CD4-positive, alpha-beta T cell treated with Interleukin-15 for 1 hour (primary cell): Measurements from ENCODE around the gene TCIRG1.

Experiments
- DNase-seq: peaks from one replicate; pipeline ENCODE4 v3.0.0-alpha.2; 2020

The TCIRG1 gene

DNA sequence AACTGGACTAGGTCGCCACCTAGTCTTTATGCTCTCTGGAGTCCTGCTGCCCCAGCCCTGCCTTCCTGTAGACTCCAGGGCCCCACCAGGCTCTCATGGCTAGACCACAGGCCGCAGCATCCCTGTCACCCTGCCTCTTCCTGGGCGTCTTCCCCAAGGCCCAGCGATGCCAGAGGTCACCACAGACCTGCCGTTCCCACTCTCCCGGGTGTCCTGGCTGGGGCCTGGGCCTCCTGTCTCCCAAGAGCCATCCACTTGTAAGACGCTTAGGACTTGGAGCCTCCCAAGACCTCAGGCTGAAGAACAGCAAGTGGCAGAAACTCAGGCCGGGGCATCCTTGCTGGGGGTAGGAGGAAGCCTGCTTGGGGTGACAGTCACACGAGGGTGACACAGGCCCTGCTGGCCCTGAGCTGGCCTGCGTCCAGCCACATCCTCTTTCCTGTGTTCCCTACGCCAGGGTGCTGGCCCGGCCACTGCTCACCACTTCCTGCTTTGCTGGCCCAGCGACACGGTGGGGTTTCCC, 2.0 kb upstream of the TCIRG1 start:
- peak; percentile 80 for DNase-seq

DNA sequence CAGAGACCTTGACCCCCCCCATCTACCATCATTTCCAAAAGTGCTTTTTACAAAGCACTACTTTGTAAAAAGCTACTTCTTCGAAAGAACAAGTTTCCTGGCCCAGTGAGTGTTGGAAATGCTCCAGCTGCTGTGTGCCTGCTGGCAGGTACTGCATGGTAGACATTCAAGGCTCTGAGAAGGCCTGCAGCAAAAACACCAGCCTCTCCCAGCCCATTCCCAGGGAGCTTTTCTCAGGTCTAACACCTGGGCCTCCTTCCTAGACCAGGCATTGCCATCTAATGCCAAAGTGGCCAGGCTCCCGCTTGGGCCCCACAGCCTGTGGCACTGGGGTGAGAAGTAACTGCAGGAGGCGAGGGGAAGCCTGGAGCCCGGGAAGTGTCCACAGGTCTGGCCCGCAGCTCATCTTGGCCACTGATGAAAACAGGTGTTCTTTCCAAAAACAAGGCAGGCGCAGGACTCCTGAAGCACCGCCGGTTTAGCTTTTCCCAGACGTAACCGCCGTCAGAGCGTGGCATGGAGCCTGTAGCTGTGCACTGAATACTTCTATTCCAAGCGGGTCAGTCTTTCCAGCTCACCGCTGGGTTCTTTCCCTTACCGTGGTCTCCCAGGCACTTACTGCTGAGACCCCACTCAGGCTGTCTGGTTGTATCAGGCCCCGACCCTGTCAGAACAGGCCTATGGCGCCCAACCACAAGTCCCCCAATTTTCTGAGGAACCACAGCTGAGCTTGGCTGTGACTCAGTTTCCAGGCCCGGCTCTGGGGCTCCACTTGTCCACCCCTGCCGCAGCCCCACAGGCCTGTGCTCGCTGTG, 1.2 kb upstream of the TCIRG1 start:
- DNase-seq = no peak

DNA sequence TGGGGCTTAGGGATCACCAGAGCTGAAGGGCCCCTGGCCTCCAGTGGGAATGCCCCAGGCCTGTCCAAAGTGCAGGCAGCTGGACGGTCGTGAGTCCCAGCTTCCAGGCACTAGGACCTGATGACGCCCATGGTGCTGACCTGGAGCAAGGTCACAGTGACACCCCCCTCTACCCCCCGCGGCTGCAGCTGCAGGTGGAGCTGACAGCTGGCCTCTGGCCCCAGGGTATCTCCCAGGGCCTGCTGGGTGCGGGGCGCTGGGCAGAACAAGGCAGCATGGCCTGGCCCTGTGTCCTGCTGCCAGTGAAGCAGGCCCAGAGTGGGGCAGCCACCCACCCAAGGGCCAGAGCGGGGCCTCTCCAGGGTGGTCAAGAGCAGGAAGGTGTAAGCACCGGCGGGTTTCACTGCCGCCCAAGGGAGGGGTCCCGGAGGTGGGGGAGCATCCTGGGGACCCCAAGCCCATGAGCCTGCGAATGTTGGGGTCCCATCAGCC, 553 bp upstream of the TCIRG1 start:
- DNase-seq = no peak

DNA sequence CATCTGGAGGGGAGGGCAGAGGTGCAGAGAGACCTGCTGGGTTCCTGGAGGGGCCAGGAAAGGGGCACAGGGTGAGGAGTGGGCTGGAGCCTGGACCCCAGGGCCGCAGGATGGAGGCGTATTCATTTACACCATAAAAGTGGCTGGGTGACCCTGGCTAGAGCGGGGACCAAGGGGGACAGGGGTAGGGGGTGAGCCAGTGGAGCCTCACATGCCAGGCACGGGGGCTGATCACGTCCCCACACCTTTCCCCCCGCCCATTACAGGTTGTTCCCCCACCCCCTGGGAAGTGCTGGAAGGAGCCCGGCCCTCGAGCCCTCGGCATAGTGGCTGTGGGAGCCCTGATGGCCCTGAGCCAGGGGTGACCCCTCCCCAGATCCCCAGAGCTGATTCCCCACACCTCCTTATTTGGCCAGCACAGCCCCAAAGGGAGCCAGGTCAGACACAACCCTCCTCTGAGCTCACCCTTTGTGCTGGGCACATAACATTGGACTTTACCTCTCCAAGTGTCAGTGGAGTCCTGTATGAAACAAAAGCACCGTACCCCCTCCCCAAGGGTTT, 781 bp downstream of the TCIRG1 start:
- DNase-seq = no peak

DNA sequence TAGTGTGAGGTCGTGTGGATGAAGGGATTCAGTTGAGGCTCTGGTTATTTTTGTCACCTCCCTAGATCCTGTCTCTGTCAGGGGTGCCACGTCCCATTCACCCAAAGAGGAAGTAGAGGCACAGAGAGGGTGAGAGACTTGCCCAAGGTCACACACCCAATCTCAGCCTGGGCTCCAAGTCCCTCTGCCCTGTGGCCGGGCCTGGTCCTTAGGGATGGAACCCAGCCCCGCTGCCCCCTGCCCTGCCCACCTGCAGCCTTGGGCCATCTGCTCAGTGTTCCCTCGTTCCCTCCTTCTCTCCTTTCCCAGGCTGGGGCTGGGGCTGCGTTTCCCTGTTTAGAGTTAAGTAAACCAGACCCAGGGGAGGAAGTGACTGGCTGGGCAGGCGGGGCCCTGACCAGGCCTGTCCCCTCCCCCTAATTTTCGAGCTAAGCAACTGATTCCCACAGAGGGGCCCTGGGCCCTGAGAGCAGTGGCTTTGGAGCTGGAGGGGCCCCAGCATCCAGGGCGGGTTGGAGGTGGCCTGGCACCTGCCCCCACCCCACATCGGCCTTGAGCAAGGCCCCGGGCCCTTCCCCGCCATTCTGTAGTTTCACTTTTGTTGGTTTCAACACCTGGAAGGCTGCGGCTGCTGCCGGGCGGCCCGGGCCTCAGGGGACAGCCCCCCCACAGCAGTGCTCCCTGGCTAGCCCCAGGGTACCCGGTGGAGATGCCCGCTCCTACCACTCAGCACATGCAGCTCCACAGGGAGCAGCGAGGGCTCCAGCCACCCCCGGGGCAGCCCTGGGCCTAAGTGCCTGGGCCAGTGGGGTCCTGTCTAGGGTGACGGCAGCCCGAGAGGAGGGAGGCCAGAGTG, 1.5 kb downstream of the TCIRG1 start:
- DNase-seq = peak; percentile 56

DNA sequence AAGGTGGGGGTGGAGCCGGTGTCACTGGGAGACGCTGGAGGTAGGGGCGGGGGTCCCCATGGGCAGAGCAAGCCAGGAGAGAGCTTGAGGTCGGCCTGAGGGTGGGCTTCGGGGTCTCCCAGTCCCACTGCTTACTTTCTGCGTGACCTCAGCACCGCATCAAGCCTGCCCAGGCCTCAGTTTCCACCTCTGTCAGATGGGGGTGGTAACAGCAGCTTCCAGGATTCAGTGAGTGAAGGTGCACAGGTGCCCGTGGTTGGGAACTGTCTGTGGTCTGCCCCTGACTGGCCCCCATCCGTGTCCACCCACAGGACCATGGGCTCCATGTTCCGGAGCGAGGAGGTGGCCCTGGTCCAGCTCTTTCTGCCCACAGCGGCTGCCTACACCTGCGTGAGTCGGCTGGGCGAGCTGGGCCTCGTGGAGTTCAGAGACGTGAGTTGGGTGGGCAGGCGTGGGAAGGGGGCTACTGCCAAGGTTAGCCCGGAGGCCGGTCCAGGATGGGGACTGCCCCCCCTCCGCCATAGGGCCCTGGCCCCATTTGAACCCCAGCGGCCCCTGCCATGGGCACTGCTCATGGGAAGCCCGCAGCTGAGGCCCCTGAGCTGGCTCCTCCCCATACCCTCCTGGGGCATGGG, 2.2 kb downstream of the TCIRG1 start:
- no peak for DNase-seq

DNA sequence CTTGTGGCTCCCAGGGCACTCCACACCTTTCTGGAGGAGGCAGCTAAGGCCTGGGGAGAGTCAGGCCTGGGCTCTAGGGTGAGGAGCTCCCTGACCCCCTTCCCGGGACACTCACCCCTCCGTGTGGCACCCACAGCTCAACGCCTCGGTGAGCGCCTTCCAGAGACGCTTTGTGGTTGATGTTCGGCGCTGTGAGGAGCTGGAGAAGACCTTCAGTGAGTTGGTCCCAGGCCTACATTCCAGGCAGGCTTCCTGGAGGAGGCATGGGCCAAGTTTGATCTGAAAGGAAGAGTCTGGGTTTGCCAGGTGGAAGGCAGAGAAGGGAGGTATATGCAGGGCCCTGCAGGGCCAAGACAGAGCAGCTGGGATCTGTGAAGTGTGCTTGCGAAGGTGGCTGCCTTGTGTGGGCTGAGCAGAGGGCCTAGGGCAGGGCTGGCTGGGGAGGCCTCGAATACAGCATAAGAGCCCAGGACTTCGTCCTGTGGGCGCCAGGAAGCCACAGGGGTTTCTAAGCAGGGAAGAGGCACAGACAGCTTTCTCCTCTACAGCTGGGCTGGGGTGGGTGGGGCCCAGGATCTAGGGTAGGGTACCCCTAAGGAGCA, 2.9 kb downstream of the TCIRG1 start:
- no peak for DNase-seq

DNA sequence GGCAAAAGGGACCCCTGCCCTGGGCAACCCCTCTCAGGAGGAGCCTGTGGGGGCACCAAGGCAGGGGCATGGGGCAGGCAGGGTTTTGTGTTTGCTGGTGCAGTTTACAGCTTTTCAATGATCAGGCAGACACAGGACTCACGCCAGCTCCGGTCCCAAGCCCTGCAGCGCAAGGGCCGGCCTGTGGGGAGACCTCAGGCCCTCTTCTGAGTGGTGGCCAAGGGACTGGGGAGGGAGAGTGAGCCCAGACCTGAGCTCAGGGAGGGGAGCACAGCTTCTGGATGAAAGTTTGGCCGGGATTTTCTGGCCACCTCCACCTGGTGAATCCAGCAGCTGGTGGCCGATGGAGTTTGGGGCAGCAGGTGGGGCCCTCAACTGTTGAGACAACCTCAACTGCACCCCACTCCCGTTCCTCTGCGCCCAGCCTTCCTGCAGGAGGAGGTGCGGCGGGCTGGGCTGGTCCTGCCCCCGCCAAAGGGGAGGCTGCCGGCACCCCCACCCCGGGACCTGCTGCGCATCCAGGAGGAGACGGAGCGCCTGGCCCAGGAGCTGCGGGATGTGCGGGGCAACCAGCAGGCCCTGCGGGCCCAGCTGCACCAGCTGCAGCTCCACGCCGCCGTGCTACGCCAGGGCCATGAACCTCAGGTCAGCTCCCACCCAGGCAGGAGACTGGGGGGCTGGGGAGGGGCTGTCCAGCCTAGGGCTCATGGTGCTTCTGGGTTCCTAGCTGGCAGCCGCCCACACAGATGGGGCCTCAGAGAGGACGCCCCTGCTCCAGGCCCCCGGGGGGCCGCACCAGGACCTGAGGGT, 3.6 kb downstream of the TCIRG1 start:
- DNase-seq = no peak

DNA sequence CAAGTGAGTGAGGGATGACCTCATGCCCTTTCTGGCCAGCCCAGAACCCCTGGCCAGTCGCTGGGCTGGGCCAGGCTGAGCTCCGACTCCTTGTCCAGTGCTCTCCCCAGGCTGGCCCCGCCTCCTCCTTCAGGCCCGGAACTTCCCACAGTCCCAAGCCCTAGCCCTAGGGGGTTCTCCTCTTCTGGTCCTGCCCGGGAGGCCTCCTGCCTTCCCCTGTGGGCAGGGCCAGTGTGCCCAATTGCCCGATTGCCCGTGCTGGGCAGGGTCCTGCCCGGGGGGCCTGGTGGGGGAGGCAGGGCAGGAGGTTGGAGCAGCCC, 4.2 kb downstream of the TCIRG1 start:
- no peak for DNase-seq

DNA sequence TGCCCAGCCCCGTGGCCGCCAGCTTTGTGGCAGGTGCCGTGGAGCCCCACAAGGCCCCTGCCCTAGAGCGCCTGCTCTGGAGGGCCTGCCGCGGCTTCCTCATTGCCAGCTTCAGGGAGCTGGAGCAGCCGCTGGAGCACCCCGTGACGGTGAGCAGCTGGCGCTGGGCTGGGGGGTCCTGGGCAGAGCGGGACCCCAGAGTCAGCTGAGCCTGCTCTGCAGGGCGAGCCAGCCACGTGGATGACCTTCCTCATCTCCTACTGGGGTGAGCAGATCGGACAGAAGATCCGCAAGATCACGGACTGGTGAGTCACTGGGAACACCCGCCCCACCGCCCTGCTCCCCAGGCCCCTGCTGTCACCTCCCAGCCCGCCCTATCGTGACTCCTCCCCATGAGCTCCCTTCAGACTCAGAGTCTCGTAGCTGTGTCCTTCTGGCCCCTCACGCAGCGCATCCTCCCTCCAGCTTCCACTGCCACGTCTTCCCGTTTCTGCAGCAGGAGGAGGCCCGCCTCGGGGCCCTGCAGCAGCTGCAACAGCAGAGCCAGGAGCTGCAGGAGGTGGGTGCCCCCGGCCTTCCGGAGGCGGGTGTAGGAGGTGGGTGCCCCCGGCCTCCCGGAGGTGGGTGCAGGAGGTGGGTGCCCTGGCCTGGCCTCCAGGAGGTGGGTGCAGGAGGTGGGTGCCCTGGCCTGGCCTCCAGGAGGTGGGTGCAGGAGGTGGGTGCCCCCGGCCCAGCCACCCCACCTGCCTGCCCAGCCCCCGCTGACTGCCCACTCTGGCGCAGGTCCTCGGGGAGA, 4.7 kb downstream of the TCIRG1 start:
- DNase-seq = no peak

DNA sequence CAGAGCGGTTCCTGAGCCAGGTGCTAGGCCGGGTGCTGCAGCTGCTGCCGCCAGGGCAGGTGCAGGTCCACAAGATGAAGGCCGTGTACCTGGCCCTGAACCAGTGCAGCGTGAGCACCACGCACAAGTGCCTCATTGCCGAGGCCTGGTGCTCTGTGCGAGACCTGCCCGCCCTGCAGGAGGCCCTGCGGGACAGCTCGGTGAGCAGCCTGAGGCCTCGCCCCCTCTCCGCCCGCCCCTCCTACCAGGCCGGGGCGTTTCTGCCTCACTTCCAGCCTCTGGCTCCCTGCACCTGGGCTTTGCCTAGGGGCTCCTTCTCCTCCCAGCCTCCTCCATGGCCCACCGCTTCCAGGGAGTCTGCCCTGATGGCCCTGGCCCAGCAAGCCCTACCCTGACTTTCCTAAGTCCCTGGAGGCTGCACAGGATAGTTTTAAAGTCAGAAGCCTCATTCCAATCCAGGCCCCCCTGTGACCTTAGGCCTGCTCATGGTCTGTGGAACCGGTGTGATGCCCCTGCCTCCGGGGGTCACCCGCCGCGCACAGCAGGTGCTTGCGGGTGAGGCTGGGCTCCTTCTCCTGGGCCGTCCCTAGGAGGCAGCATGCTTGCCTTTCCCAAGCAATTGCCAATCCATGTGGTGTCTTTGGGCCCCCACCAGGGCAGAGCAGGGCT, 5.5 kb downstream of the TCIRG1 start:
- no peak for DNase-seq

DNA sequence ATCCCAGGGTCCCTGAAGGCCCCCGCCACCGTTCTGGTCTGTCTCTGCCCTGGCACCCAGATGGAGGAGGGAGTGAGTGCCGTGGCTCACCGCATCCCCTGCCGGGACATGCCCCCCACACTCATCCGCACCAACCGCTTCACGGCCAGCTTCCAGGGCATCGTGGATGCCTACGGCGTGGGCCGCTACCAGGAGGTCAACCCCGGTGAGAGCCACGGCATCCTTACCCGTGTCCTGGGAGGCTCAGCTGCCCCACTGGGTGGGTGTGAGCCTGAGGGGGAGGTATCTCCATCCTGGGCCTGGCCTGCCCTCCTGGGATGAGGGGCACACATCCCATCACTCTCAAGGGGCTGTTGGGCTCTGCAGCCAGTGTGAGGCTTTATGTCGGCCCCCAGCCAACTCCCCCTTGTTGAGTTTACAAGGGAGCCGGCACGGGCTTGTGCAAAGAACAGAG, 6.1 kb downstream of the TCIRG1 start:
- no peak for DNase-seq

DNA sequence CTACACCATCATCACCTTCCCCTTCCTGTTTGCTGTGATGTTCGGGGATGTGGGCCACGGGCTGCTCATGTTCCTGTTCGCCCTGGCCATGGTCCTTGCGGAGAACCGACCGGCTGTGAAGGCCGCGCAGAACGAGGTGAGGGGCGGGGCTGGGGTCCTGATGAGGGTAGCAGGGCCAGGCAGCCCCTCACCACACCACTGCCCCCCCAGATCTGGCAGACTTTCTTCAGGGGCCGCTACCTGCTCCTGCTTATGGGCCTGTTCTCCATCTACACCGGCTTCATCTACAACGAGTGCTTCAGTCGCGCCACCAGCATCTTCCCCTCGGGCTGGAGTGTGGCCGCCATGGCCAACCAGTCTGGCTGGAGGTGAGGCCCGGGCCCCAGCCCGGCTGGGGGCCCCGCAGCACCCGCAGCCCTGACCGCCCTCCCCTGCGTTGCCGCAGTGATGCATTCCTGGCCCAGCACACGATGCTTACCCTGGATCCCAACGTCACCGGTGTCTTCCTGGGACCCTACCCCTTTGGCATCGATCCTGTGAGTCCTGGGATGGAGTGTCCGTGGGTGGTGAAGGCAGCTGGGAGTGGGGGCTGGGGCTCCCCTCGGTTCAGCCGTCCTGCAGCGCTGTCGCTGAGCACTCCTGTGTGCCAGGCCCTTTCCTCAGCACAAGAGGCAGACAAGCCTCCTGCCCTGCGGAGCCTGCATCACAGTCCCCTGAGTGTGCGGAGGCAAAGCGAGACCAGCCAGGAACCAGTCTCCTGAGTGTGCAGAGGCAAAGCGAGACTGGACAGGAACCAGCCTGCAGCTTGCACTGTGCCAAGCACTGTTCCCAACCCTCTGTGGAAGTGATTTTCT, 8.8 kb downstream of the TCIRG1 start:
- DNase-seq = no peak

DNA sequence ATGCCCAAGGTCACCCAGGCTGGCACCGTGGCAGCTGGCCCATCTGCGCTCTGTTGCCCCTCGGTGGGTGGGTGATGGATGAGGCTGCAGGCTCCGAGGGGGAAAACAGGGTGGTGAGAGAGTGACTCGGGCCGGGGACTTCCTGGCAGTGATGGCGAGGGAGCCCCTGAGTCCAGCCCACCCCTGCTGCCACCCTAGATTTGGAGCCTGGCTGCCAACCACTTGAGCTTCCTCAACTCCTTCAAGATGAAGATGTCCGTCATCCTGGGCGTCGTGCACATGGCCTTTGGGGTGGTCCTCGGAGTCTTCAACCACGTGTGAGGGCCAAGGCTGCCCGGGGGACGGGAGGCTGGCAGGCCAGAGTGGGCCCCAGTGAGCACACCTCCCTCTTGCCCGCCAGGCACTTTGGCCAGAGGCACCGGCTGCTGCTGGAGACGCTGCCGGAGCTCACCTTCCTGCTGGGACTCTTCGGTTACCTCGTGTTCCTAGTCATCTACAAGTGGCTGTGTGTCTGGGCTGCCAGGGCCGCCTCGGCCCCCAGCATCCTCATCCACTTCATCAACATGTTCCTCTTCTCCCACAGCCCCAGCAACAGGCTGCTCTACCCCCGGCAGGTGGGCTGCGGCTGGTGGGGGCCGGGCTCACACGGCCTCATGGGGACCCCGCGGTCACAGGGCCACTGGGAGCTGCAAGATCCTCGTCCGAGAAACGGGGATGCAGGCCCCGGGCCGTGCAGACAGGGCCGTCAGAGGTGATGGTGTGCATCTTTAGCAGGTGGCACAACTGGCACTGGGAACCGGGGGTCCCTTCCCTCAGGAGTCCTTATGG, 10.1 kb downstream of the TCIRG1 start:
- no peak for DNase-seq

DNA sequence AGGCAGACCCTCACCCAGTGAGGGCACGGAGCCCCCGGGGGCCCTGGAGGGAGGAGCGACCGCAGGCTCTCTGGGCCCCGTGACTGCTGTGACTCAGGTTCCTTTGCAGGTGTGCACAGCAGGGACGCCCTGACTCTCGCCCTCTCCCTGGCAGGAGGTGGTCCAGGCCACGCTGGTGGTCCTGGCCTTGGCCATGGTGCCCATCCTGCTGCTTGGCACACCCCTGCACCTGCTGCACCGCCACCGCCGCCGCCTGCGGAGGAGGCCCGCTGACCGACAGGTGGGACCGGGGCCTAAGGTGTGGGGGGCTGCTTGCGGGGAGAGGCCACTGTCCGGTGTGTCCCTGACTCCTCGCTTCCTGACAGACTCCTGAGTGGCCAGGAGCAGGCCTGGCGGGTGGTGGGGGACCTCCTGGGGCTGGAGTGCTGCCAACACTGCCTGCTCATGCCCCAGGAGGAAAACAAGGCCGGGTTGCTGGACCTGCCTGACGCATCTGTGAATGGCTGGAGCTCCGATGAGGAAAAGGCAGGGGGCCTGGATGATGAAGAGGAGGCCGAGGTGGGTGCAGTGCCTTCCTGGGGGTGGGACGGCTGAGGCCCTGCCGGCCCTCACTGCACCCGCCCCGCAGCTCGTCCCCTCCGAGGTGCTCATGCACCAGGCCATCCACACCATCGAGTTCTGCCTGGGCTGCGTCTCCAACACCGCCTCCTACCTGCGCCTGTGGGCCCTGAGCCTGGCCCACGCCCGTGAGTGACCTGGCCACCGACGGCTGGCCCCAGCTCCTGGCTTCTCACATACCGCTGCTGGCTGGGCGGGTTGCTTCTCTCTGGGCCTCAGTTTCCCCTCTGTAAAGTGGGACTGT, 10.9 kb downstream of the TCIRG1 start:
- DNase-seq = no peak

DNA sequence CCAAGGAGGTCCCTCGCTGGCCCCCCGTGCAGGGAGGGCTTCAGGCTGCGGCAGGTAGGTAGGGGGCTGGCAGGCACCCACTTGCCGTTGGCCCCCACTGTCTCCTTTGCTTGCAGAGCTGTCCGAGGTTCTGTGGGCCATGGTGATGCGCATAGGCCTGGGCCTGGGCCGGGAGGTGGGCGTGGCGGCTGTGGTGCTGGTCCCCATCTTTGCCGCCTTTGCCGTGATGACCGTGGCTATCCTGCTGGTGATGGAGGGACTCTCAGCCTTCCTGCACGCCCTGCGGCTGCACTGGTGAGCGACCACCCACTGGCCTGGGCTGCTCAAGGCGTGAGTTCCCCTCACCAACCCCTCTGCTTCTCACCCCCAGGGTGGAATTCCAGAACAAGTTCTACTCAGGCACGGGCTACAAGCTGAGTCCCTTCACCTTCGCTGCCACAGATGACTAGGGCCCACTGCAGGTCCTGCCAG, 11.6 kb downstream of the TCIRG1 start:
- DNase-seq = no peak
